HG03520 (cell line): Measurements from ENCODE around the gene RPUSD1.
"Not testable (repeated sequence)": the region's sequence is repeated elsewhere in the genome, so short reads cannot be mapped to it uniquely, and the experiment has no call there.

Source experiments
- ATAC-seq: cut with Tn5 transposase; IDR thresholded peaks from one replicate; pipeline ENCODE4 v1.9.1; 2021; ENCODE audit warnings: mild to moderate bottlenecking, moderate library complexity; ENCODE audit not compliant: unreplicated experiment

The RPUSD1 gene

DNA sequence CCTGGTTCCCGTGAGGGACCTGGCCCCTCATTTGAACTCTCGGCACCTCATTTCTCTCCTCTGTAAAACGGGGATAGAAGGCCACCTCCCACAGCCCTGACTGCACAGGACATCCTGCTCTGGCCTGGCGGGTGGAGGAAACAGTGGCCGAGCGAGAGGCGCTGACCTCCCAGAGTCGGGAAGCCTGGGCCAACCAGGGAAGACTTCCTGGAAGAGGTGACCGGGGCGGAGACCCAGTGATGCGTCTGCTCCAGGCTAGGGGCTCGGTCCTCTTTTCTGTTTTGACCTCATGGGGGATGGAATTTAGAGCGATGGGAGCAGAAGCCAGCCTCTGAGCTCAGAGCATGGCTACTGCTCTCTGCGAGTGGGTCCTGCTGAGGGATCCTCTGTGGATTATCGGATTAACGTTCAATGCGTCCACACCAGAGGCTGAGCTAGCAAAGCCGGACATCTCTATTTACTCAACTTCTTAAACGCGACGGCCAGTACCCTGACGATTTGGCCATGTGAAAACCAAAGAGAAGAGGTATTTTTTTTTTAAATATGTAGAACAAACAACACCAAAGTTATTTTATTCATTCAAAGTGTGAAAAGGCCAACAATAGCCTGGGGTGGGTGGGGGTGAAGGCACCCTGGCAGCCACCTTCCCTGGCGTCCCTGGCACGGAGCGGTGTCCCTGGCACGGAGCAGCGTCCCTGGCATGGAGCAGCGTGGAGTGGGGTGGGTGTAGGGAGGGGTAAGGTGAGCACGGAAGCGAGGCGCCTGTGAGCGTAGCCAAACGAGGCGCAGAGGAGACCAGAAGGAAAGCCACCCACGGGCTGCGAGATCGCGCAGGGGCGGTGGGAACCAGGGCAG, 36.8 kb downstream of the RPUSD1 start:
- ATAC-seq = no peak

DNA sequence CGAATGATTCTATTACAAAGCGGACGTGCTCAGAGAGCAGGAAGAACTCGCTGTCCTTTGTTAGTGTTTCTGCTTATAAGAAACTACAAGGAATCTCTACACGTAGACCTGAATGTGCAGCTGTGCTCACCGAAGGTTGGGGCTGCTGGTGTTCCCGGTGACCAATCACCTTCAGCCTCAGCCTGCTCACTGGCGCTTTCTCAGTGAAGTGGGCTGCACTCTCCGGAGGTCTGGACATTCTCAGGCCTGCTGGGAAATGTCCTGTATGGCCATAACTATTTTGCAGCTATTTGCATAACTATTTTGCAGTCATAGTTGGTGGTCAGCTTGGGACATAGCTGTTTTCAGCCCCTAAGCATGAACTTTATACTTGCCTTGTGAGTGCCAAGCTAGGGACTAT, 37.7 kb downstream of the RPUSD1 start:
- no peak for ATAC-seq

DNA sequence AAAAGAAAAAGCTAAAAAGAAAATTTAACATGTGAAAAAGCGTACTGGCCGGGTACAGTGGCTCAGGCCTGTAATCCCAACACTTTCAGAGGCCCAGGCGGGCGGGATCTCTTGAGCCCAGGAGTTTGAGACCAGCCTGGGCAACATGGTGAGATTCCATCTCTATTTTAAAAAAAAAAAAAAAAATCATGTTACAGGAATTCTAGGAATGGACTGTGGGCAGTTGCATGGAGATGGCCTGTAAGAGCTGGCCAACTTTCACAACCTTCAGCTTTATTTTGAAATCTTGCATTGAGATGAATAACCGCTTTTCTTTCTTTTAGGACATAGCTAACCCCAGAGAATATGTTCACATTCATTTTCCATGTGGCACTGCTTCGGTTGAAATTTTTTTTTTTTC, 39.2 kb downstream of the RPUSD1 start:
- ATAC-seq = no peak

DNA sequence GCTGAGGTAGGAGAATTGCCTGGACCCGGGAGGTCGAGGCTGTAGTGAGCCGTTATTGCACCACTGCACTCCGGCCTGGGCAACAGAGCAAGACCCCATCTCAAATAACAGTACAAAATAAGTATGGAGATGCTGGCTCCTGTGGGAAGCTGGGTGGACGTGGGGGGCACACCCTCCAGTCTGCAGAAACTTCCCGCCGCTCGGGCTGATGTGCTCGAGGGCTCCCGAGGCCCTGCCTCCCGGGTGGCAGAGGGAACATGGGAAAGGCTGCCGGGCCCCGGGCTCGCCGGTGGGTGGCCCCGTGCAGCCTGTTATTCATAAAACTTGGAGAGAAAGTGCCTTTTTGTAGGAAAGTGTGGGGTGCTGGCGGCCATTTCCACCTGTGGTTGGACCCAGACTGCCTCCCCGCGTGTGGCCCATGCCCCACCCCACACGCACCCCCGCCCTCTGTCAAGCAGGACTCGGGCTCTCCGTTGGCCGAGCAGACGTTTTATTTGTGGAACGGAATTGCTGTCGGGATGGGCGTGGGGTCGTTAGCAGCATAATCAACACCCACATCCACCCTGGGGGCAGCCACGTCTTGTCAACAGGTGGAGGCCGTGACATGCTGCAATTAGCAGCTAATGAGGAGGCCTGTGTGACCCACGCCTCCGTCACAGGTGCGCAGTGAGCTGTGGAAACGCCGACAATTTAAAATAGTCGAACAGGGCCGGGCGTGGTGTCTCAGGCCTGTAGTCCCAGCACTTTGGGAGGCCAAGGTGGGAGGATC, 40.0 kb downstream of the RPUSD1 start:
- ATAC-seq = no peak

DNA sequence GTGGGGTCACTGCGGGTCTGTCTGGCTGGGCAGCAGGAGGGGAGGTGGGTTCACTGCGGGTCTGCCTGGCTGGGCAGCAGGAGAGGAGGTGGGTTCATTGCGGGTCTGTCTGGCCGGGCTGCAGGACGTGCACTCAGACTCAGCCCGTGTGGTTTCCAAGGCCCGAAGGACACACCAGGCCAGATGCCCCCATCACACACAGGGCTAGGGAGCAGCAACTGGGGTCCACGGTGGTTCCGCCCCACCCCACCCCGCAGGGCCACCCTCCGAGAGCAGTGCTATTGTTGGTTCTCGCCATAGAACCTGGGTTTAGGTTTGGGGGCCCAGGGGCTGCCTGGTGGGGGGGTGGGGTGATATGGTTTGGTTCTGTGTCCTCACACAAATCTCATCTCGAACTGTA, 41.5 kb downstream of the RPUSD1 start:
- no peak for ATAC-seq

DNA sequence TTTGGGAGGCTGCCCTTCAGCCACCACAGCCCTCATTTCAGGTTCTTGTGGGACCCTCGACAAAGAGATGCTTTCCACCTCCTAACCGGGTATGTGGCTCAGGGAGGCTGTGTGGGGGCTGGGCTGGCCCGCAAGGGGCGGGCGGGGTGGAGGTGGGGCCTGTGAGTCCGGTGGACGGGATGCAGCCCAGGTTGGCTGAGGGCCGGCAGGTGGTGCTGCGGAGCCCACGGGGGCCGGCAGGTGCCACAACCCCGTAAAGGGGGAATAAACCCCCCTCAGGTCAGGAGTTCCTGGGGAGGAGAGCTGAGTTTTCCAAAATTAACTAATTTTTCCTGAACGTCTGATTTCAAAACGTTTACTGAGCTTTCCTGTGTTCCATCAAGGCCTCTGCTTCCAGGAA, 42.4 kb downstream of the RPUSD1 start:
- no peak for ATAC-seq

DNA sequence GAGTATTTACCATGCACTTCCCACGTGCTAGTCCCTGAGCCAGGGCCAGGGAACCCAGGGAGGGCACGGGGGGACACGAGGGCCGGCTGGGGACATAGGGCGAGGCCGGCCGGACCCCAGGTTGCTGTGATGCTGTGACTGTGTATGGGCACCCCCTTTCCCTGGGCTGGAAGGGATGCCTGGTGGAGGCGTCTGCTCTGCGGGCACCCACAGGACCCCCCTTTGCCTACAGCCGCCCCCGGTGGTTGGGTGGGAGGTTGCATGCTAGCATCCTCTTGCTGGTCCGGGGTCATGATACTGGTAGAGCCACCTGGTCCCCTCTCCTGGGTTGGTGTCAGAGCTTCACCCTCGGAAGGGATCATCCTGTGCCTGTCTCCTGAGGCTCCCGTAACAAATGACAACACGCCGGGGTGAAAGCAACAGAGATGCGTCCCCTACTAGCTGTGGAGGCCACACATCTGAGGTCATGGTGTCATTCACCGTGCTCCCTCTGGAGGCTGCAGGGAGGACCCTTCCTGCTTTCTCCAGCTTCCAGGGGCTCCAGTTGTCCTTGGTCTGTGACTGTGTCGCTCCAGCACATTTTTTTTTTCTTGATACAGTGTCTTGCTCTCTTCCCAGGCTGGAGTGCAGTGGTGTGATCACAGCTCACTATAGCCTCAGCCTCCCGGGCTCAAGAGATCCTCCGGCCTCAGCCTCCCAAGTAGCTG, 44.2 kb downstream of the RPUSD1 start:
- no peak for ATAC-seq

DNA sequence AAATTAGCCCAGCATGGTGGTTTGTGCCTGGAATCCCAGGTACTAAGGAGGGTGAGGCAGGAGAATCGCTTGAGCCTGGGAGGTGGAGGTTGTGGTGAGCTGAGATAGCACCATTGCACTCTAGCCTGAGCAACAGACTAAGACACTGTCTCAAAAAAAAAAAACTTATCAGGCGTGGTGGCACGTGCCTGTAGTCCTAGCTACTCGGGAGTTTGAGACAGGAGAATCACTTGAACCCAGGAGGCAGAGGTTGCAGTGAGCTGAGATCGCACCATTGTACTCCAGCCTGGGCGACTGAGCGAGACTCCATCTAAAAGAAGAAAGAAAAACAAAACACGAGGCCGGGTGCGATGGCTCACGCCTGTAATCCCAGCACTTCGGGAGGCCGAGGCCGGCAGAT, 45.3 kb downstream of the RPUSD1 start:
- not testable (repeated sequence) for ATAC-seq

DNA sequence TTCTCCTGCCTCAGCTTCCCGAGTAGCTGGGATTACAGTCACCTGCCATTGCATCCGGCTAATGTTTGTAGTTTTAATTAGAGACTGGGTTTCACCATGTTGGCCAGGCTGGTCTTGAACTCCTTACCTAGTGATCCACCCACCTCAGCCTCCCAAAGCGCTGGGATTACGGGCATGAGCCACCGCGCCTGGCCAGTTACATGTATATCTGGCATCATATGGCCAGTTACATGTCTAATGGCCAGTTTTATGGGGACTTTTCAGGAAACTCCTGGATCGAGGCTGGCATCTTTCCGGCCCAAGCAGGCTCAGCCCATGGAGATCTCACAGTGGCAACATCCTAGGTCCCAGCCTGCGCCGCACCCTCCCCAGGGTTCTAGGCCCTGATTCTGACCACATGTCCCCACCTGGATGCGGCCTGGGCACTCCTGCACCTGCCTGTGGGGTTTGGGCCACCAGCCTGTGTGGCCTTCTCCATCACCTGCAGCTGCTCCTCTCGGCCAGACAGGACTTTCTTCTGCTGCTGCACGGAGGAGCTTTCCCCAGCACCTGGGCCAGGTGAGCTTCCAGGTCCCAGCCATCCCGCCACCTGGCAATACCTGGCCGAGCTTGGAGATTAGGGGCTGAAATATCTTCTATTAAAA, 46.1 kb downstream of the RPUSD1 start:
- ATAC-seq = no peak

DNA sequence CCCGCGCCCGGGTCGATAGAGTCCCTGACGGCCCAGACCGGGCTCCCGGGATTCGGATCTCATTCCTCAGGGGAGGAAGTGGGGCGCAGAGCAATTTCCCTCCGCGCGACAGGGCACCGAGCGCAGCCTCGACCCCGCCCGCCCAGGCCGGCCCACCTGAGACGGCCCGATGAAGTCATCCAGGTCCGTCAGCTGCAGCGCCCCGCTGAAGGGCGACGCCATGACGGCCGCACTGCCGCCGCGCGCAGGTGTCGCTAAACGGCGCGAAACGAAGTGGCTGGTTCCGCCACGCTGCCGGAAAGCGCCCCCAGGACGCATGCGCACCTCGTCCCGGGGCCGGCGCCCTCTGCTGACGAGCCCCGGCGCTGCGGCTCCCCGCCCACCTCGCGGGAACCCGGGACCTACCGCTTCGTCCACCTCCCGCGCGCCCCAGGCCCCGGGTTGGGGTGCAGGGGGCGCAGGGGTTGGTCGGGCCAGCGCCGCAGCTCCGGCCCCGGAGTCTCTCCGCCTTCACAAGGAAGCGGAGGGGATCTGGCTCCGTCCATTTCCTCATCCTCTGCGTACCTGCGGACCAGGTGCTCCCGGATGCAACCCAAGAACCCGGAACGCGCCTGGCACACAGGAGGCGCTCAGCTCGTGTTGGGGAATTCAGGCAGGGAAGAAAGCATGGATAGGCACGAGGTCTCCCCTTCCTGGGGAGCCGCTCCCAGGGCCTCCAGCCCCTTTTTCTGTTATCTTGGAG, 47.2 kb downstream of the RPUSD1 start, which contains the start of gene CIAO3:
Gene CIAO3 (minus strand): TSS at position 234 of the 742 bp plus-strand sequence. CDS start 12 bp downstream, at position 222.
- ATAC-seq = peak; percentile 62

DNA sequence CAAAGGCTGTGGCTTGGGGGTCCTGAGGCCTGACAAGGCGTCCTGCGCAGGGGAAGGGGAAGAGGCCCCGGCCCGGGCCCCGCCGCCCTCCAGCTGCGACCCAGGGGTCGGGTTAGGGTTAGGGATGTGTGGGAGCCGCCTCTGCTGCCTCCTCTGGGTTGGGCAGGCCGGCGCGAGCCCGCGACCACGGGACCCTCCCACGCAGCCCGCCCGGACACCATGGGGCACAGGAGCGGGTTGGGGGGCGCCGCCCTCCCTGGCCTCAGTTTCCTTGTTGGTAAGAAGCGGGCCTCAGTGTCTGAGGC, 47.8 kb downstream of the RPUSD1 start:
- ATAC-seq = peak; percentile 4

DNA sequence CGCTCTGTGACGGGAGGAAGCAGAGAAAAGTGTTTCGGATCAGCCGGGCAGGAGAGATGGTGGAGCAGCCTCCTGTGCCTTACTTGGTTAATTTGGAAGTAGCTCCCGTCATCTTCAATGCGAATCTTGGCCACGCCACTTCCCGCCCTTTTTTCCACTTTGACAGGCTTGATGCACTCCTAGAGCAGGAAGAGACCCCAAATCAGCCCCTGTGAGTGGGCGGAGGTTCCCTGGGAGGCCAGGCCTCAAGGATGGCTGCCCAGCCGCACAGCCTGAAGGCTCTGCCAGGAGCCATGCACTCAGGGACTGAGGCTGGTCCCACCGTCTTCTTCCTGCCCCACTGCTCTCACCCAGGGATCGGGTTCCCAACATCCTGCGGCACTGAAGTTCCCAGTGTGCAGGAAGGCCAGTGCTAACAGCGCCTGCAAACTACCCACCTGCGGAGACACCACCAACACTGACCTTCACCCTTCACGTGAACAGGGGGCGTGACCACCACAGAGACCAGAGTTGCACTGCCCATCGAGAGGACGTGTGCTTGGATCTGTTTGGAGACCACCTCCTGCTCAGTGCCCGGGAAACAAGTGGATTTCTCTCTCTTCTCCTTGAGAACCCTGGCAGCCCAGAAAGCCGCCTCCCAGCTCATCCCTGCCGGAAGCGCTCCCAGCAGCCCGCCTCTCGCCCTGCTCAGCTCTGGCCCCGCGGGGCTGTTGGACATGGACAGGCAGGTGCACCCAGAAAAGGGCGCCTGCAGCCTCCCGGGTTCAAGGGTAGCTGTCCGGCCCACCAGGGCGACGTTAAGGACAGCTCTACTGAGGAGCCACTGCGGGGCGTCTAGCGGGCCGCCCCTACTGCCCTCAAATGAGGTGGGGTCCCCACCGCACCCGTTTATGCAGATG, 48.4 kb downstream of the RPUSD1 start:
- no peak for ATAC-seq

DNA sequence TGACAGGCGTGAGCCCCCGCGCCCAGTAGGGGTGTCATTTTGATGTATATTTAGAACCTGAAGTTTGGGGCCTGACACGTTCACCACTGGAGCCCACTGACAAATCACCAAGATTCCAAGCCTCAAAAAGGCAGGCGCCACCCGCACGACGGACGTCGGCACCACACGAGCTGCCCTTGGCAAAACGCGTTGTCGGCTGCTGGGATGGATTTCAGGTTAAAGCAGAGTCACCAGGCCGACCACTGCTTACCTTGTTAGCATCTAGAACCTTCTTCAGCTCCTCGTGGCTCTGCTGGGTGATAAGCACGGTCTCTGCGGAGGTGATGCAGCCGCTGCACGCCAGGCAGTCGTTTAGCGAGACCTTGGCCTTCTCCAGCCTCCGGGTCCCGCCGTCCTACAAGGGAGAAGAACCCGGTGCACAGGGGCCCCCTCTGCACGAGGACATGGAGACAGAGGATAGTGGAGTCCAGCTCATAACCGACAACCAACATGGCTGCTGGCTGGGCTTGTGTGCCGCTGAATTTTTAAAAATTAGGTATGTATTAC, 51.2 kb downstream of the RPUSD1 start:
- no peak for ATAC-seq

DNA sequence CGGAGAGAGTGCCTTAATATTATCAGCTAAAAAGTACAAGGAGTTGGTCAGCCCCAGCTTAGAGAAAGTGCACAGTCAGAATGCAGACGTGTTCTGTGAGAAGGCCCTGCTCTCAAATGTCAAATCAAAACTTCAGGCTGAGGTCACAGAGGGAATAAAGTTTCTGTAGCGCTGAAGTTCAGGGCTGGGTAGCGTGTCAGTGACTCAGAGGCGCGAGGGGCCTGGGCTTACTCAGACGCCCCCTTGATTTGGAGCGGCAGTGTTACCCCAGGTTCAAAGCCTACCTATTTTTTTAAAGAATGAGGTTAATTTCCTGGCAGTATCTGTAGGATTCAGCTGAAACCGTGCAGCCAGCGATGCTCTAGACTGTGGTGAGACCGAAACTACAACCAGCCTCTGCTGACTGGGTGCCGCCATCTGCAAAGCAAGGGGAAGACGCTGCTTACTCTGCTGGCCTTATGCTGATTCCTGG, 52.2 kb downstream of the RPUSD1 start:
- no peak for ATAC-seq

DNA sequence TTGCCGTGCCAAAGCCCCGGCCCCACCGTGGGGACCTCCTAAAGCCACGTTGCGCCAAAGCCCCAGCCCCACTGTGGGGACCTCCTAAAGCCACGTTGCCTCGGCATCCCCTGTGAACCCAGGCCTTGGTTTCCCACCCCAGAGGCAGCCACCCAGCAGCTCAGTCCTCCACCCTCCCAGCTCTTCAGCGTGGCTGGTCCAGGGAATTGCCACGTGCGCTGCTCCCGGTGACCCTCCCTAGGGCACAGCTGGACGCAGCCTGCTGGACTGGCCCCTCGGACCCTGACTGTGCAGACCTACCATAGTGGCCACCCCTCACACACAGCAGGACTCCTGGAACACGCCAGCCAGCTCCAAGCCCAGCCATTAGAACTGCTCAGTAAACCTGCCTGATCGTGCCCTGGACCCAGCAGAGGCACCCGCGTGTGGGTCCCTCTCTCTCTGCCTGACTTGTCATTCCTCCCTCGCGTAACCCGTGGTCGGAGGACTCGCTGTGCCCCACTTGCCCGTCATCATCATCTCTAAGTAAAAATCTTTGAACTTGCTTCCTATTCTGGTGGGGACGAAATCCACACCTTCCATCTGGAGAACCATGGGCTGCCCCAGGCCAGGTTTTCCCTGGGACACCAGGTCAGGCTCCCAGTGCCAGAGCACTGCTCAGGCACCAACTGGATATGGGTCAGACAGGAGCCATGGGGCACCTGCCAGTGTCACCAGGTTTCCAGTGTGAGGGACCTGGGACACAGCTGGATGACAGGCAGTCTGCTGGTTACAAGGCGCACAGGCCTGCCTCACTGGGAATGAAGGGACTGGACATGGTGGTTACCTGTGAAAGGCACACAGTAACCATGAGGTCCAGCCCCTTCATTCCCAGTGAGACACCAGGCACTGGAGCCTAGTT, 53.0 kb downstream of the RPUSD1 start:
- no peak for ATAC-seq
